GM12878 (cell line): ENCODE data around the gene XPNPEP3. TPM values are rescaled to one million over a fixed set of nuclear protein-coding genes. Genes with fewer than 3 reads are reported as not detected.

ENCODE experiments used
- BMI1 ChIP-seq: fragments of 450-650 bp; IDR thresholded peaks from 2 replicates; pipeline ENCODE4 v1.6.1; 2016; ENCODE audit warnings: mild to moderate bottlenecking, moderate library complexity, borderline replicate concordance
- CBX5 ChIP-seq: sonication (generic); IDR thresholded peaks from 2 replicates; pipeline ENCODE4 v1.6.1; 2016; ENCODE audit warnings: low read depth, moderate library complexity, mild to moderate bottlenecking, inconsistent platforms
- CTCF ChIP-seq, 3 experiments: IDR thresholded peaks in 2 of 3; conservative IDR thresholded peaks in 1 of 3; 2 replicates each; pipeline ENCODE4 v1.5.1; 2011; ENCODE audit warnings: low read depth in 3 of 3, low read length in 3 of 3, mild to moderate bottlenecking in 3 of 3, control low read depth in 2 of 3, moderate library complexity in 2 of 3, inconsistent platforms in 1 of 3, mixed read lengths in 1 of 3; ENCODE audit not compliant: control insufficient read depth in 2 of 3, insufficient read depth in 1 of 3; ENCODE audit errors: extremely low read depth in 1 of 3
- EED ChIP-seq: sonication (generic); IDR thresholded peaks from 2 replicates; pipeline ENCODE4 v1.6.1; 2016; ENCODE audit warnings: antibody characterized with exemption, low read depth
- HDAC6 ChIP-seq: fragments of 200-600 bp; sonication (generic); IDR thresholded peaks from one replicate; pipeline ENCODE4 v1.8.0; 2017; ENCODE audit warnings: antibody characterized with exemption; ENCODE audit not compliant: unreplicated experiment
- HSF1 ChIP-seq: fragments of 150-350 bp; IDR thresholded peaks from 2 replicates; pipeline ENCODE4 v1.6.1; 2014; ENCODE audit warnings: mild to moderate bottlenecking, low read depth, low read length
- KAT2A ChIP-seq: conservative IDR thresholded peaks from 2 replicates; pipeline ENCODE4 v1.6.1; 2011; ENCODE audit warnings: low read depth, low read length; ENCODE audit not compliant: control insufficient read depth
- KDM1A ChIP-seq: fragments of 200-600 bp; sonication (generic); IDR thresholded peaks from 2 replicates; pipeline ENCODE4 v1.6.1; 2016; ENCODE audit warnings: borderline replicate concordance
- NR2C1 ChIP-seq: fragments of 450-650 bp; IDR thresholded peaks from 2 replicates; pipeline ENCODE4 v1.6.1; 2017; ENCODE audit warnings: antibody characterized with exemption, mild to moderate bottlenecking, moderate library complexity
- POLR2A ChIP-seq: IDR thresholded peaks from 2 replicates; pipeline ENCODE4 v1.6.1; 2011; ENCODE audit warnings: low read depth, mild to moderate bottlenecking, low read length
- RELB ChIP-seq: fragments of 450-650 bp; IDR thresholded peaks from 2 replicates; pipeline ENCODE4 v1.6.1; 2017; ENCODE audit warnings: low read depth, mild to moderate bottlenecking, moderate library complexity
- RFX5 ChIP-seq: IDR thresholded peaks from 2 replicates; pipeline ENCODE4 v1.6.1; 2011; ENCODE audit warnings: low read depth, low read length, improper control_type of control experiment
- SMAD5 ChIP-seq: IDR thresholded peaks from 2 replicates; pipeline ENCODE4 v1.6.1; 2016; ENCODE audit warnings: antibody characterized with exemption, low read depth
- ZBTB33 ChIP-seq: fragments of 450-650 bp; IDR thresholded peaks from 2 replicates; pipeline ENCODE4 v1.6.1; 2017; ENCODE audit warnings: mild to moderate bottlenecking
- ZNF274 ChIP-seq: IDR thresholded peaks from one replicate; pipeline ENCODE4 v1.8.0; 2011; ENCODE audit not compliant: insufficient read length, insufficient read depth
- ZNF622 ChIP-seq: fragments of 450-650 bp; IDR thresholded peaks from 2 replicates; pipeline ENCODE4 v1.6.1; 2017; ENCODE audit warnings: mild to moderate bottlenecking, inconsistent platforms
- ZNF687 ChIP-seq: fragments of 450-650 bp; IDR thresholded peaks from 2 replicates; pipeline ENCODE4 v1.6.1; 2017; ENCODE audit warnings: mild to moderate bottlenecking, moderate library complexity
- ZSCAN29 ChIP-seq: fragments of 450-650 bp; IDR thresholded peaks from 2 replicates; pipeline ENCODE4 v1.6.1; 2017; ENCODE audit warnings: mild to moderate bottlenecking, moderate library complexity
- polyA plus RNA-seq, 11 experiments: library from polyadenylated mRNA; depleted of rRNA in 4 of 11; unstranded in 6 of 11; stranded (reverse) in 5 of 11; fragments of >200 nt; fragmentation: Nextera tagmentation in 4 of 11; fragmentation: Illumina TruSeq in 1 of 11; extraction: Ambion mirVana in 4 of 11; extraction: Trizol in 1 of 11; gene quantifications; 1 replicate in 1 of 11; 2 replicates in 10 of 11; pipeline versions ENCODE4 v1.2.1 to v1.2.3, GENCODE V29; 2011 to 2016; ENCODE audit warnings: inconsistent platforms in 2 of 11, missing spikeins in 2 of 11, low read depth in 1 of 11
- total RNA-seq, 4 experiments: library from RNA; depleted of rRNA in 3 of 4; stranded (reverse); fragments of >200 nt in 3 of 4; fragmentation: Illumina TruSeq in 1 of 4; extraction: Trizol in 1 of 4; gene quantifications; 2 replicates each; pipeline versions ENCODE4 v1.2.1 to v1.2.3, GENCODE V29; 2013 to 2021

Gene XPNPEP3
- total and polyA plus RNA-seq, 10 of the 15 experiments (the other 5 are each of a cell fraction or from before 2014, with no cell fraction given), result 6.7 to 19.9 (median 11.7) TPM

- TF ChIP-seq NR2C1 (peak; percentile 76), HSF1 (no peak), CTCF (IDR thresholded peaks at IDR 0.05 in 2 of 3, conservative IDR thresholded peaks at IDR 0.05 in 1 of 3; ENCODE audit: control insufficient read depth in 2 of 3, extremely low read depth in 1 of 3, insufficient read depth in 1 of 3, low read depth in 3 of 3, low read length in 3 of 3) (no peak), BMI1 (no peak), RFX5 (no peak), KAT2A (no peak), CBX5 (no peak), POLR2A (peak; percentile 99), SMAD5 (peak; percentile 67), HDAC6 (peak; percentile 68), KDM1A (no peak), ZNF274 (no peak), ZSCAN29 (no peak), ZNF622 (no peak), ZNF687 (no peak; the same call in 1 of the 2 replicates), EED (no peak), RELB (peak; percentile 100), ZBTB33 (no peak)
Observed at GRCh38 chr22:40950962-40951794, 94.2 kb downstream of the XPNPEP3 start, which contains the start of gene RBX1 (continued).
